IPS-18c (cell line): ENCODE data around the gene CAST.

Experiments used
- H3K4me3 ChIP-seq: 2 replicates; pipeline ENCODE4 v1.7.0; 2013; ENCODE audit warnings: low read depth, mild to moderate bottlenecking, low read length, moderate library complexity; ENCODE audit not compliant: insufficient read depth
- H3K9me3 ChIP-seq: one replicate; pipeline ENCODE4 v1.6.1; 2013; ENCODE audit warnings: mild to moderate bottlenecking, low read length, moderate library complexity; ENCODE audit not compliant: control insufficient read depth, insufficient read depth

The CAST gene

DNA sequence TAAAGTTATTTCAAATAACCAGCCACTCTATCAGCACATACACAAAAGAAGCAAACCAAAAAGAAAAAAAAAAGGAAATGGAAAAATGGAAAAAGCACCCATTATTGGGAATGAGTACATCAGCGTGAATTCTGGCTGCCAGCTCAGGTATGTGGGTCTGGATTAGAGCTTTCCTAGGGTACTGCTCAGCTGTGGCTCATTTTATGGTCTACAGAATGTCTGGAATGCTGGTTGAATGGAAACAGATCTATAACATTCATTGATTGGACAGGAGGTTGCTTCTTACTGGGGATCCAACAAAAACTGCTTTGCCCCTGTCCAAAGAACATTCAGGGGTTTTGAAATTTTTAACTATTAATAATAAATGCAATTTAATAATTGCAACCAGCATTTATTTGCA is 3.9 kb upstream of the CAST start:
- no peaks in the 10 kb centered on the region for H3K9me3 ChIP-seq
- H3K4me3 ChIP-seq: no peak overlapping the region

DNA sequence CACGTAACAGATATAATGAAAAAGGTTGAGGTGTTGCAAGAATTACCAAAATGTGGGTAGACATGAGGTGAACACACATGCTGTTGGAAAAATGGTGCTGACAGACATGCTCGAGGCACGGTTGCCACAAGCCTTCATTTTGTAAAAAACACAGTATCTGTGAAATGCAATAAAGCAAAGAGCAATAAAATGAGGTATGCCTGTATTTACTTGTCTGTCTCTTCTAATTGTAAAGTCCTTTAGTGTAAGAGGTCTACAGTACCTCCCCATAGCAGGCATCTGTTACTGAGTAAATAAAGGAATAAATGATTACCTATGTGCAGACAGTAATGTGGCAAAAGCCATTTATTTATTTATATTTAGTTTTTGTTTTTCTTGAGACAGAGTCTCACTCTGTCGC is 3.0 kb upstream of the CAST start:
- no peaks in the 10 kb centered on the region for H3K9me3 ChIP-seq
- no peak overlapping the region for H3K4me3 ChIP-seq

GRCh38 chr5:96660971-96661854 is 963 bp upstream of the CAST start:
- H3K9me3 ChIP-seq: no peaks in the 10 kb centered on the region
- peak overlapping the region; percentile 85 for H3K4me3 ChIP-seq

DNA sequence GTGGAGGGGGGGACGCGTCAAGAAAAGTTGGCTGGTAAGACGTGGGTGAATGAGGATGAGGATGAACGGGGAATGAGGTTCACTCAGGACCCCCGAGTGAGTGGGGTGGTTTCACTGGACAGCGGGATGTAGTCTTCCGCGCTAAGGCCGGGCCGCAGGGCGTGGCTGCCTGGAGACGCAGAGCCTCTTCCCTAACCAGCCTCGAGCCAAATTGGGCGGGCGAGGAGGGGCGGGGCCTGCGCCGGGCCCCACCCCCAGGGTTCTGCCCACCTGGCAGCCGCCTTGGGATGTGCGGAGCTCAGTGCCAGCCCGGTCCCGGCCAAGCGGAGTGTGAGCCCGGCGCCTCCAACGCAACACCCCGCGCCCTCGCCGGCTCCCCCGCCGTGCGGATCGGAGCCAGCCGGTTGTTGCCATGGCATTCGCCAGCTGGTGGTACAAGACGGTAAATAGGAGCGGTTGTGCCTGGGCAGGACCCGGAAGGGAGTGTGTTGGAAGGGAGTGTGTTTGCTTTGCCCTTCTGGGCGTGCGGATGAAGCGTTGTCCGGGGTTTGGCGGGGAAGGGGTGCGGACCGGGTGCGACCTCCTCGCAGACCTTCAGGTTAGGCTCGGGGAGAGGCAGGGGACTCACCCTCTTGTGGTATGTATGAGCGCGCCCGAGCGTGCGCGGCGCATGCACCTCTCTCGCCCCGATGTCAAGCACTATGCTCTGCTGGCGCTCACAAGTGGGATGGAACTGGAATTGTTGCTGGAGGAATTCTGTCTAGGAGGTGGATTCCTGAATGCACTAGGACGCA is 746 bp downstream of the CAST start:
- H3K9me3 ChIP-seq: no peaks in the 10 kb centered on the region
- peak overlapping the region; percentile 85 for H3K4me3 ChIP-seq

- Histone ChIP-seq H3K4me3 (peak overlapping the region; percentile 85), H3K9me3 (no peaks in the 10 kb centered on the region)
Measured at GRCh38 chr5:96663608-96664007, 1.4 kb downstream of the CAST start.

DNA sequence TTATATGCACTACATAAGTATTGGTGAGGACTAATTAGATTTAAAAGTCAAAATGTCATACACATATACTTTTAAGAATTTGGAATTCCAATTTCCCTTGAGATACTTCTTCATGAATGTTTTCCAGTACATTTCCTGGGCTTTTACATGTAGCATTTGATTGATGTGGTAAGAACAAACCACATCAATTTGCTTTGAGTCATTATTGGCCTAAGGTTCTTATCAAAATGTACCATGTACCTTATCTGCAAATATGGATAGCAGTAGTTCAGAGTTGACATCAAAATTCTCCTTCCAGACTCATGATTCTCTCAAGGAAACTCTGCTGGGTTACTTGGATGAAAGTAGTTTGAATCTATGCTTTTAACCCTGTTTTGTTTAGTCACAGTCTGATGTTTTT is 2.5 kb downstream of the CAST start:
- no peak overlapping the region for H3K4me3 ChIP-seq
- H3K9me3 ChIP-seq: no peaks in the 10 kb centered on the region

- Histone ChIP-seq H3K4me3 (no peak overlapping the region), H3K9me3 (no peaks in the 10 kb centered on the region)
Measured at GRCh38 chr5:96668725-96669124, 6.5 kb downstream of the CAST start.

DNA sequence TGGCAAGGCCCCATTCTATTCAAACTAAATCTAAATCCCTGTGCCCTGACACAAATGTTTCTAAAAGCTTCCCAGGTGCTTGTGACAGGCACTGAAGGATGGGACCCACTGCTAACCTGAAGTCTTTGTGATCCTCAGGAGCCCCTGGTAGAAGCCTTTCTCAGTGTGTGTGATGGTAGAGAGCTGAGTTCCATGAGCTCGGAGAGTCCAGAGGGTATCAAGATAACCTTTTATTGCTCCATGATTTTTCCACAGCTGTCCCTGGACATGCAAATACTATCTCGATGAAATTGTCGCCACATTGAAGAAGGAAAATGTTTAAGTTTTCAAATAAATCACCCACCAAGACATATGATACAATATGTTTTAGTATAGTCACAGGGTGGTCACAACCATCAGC is 7.7 kb downstream of the CAST start:
- H3K9me3 ChIP-seq: no peaks in the 10 kb centered on the region
- no peak overlapping the region for H3K4me3 ChIP-seq

GRCh38 chr5:96671441-96671840 is 9.3 kb downstream of the CAST start:
- H3K9me3 ChIP-seq: no peaks in the 10 kb centered on the region
- no peak overlapping the region for H3K4me3 ChIP-seq

DNA sequence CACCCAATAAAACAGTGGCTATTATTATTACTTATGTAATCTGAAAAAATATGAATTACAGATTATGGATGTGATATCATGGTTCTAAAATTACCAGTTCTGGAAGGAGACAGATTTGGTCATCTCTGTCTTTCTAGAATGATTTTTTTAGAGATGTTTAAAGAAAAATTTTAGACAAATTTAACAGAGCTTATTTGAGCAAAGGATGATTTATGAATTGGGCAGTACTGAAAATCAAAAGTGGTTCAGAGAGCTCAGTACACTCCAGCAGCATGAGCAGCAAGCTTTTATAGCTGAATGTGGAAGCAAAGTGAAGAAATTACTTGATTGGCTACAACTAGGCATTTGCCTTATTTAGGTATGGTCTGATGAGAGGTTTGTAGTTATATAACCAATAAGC is 11.0 kb downstream of the CAST start:
- Histone ChIP-seq H3K4me3 (no peak overlapping the region), H3K9me3 (no peaks in the 10 kb centered on the region)

DNA sequence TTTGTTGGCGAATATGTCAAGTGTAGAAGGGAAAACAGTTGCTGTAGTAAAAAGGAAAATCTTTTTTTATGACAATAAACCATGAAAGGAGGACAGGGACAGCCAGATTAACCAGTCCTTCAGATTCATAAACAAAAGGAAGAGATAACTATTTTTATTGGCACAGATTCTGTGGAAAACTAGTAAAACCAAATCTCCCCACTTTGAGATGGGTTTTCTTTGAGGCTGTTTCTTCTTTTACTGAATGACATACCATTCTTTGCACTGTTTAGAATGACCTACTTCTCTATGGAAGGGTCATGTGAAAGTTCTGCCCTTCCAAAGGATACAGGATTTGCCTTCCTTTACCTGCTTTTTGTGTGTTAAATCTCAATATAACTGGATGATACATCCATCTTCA is 13.7 kb downstream of the CAST start:
- no peak overlapping the region for H3K4me3 ChIP-seq
- no peaks in the 10 kb centered on the region for H3K9me3 ChIP-seq

GRCh38 chr5:96677496-96677895 is 15.3 kb downstream of the CAST start:
- H3K9me3 ChIP-seq: no peaks in the 10 kb centered on the region

GRCh38 chr5:96679293-96679692 is 17.1 kb downstream of the CAST start:
- Histone ChIP-seq H3K9me3 (no peaks in the 10 kb centered on the region), H3K4me3 (no peak overlapping the region)

More at GRCh38 chr5:96677496-96677895, 15.3 kb downstream of the CAST start:
- H3K4me3 ChIP-seq: no peak overlapping the region

DNA sequence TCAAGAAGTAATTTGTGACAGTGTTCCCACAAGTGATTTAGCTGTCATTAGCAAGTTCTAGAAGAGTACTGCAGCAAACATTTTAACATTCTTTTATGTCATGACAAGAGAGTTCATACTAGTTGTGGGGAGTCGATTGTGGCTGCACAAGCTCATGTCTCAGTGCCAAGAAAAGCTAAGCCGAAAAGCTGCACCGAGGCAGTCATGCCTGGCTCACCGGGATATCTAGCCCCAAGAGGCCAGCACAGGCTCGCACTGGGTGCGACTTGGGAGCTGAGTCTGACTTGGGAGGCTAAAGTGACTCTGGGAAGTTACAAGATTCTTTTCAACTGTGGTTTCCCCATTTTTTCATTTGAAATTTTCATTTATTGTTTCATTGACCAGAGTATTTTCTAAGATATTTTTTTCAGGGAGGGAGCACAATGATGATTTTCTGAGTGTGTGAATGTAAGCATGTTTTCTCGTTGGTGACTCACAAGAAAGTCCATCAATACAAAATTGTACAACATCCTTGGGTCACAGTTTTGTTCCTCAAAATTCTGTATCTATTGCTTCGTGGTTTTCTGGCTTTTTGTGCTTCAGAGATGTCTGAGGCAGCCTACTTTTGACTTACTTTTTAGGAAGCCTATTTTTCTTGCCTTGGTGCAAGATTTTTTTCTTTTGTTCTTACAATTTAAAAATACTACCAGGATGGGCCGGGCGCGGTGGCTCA is 18.7 kb downstream of the CAST start:
- Histone ChIP-seq H3K4me3 (no peak overlapping the region), H3K9me3 (no peaks in the 10 kb centered on the region)

DNA sequence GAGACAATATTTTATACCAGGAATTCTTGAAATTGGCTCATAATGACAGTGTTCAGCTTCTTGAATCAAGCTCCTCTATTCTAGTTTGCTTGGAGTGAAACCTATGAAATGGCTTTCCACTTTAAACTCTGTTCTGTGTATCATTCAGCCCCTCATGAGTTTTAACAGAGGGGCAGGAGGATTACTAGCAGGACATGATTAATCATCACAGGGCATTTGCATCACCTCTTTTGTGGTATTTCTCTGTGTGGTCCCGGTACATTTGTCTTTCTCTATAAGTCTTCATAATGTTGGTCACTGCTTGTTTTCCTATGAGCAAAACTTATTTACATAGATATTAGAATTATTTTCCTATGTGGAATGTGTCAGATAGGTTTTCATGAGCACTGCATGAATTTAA is 21.2 kb downstream of the CAST start:
- Histone ChIP-seq H3K9me3 (no peaks in the 10 kb centered on the region), H3K4me3 (no peak overlapping the region)

GRCh38 chr5:96683810-96684209 is 21.6 kb downstream of the CAST start:
- Histone ChIP-seq H3K4me3 (no peak overlapping the region), H3K9me3 (no peaks in the 10 kb centered on the region)

DNA sequence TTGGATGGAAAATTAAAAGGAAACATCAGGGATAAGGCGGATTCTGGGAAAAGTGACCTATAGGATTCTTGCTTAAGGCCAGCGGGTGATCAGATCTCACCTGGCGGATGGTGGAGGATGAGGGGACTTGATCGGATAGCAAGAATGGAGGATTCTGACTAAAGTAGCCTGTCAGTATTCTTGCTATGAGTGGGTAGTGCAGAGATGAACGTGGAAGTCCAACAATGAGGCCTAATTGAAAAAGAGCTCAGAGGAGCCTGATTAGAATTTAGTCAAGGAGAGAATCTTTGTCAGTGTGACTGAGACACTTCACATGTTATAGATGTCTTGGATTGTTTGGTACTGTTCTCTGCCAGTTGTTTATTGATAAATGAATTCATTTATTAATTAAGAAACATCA is 24.9 kb downstream of the CAST start:
- Histone ChIP-seq H3K9me3 (no peaks in the 10 kb centered on the region), H3K4me3 (no peak overlapping the region)
